ENCODE data around the gene WIZ.
"Not testable (repeated sequence)": the region's sequence is repeated elsewhere in the genome, so short reads cannot be mapped to it uniquely, and the experiment has no call there.

WIZ gene

DNA sequence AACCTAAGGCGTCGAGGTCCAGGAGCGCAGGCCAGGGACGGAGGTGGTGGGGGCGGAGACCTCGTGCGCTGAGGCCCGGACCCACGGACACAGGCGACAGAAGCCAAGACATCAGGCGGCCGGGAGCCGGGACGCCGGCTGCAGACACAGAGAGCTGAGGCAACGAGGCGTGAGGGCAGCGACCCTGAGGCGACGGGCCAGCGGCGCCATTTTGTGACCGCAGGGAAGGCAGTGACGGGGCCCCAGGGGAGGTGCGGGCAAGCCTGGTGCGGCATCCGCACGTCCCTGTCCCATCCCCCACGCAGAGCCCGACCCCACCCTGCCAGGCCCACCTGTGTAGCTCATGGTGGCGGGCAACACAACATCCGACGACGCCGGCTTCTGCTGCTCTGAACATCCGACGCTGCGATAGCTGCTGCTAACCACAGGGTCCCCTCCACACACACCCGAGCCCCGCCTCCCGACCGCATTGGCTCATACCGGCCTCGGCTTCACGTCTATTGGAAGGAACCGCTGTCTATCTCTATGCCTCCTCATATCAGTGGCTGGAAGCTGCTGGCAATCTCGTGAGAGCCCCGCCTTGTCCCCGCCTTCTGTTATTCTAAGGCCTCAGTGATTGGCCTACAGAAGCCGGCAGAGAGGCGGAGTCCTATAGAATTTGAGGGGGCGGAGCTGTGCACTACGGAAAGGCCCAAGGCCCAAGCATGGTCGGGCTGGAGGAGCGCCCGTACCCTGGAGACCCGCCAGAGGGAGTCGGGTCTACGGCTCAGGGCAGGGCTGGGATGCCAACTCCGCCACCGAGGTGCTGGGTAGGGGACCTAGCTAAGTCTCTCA is 31.0 kb downstream of the WIZ start, which contains the start of gene AKAP8L:
Gene AKAP8L (minus strand): TSS at position 410 of the 834 bp plus-strand sequence. CDS start 65 bp downstream, at position 345.
- H3K4me3 Mint-ChIP-seq: peak within 1 kb of the TSS; percentile 94
- peaks cover 17% of the 10 kb centered on the region for H3K36me3 Mint-ChIP-seq (ENCODE audit: insufficient read depth)
- peak within 1 kb of the TSS; percentile 92 for H3K27ac Mint-ChIP-seq (ENCODE audit: low read depth)
- ATAC-seq (replicated peaks; ENCODE audit: extremely low read depth, poor library complexity, severe bottlenecking) (peak; percentile 95), DNase-seq (ENCODE audit: low spot score in 2 of 2) (peak; percentile 96 to 100)
- H3K9me3 Mint-ChIP-seq: no peaks in the 10 kb centered on the region
- H3K4me1 Mint-ChIP-seq: peaks cover 48% of the 10 kb centered on the region
- no peaks in the 10 kb centered on the region for H3K27me3 Mint-ChIP-seq

DNA sequence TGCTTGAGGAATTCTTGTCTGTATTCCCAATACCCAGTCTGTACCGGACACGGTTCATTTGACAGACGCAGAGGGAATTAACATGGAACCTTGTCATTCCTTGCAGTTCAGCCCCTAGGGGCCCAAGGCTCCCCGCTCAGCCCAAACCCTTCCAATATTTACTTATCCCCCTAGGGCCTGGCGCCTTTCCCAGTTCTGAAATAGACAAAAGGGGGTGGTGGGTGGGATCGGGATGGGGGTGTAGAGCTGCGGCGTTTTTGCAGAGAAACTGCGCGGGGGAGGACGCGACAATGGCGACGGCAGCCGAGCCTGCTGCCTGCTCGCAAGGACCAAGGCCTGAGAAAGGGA is 31.6 kb downstream of the WIZ start:
- H3K9me3 Mint-ChIP-seq: no peaks in the 10 kb centered on the region
- ATAC-seq (replicated peaks; ENCODE audit: extremely low read depth, poor library complexity, severe bottlenecking) (no peak), DNase-seq (ENCODE audit: low spot score in 2 of 2) (no peak)
- H3K27ac Mint-ChIP-seq (ENCODE audit: low read depth): peak overlapping the region; percentile 92
- H3K36me3 Mint-ChIP-seq (ENCODE audit: insufficient read depth): peaks cover 19% of the 10 kb centered on the region
- H3K4me1 Mint-ChIP-seq: peaks cover 48% of the 10 kb centered on the region
- H3K4me3 Mint-ChIP-seq: peak overlapping the region; percentile 94
- H3K27me3 Mint-ChIP-seq: no peaks in the 10 kb centered on the region

- H3K36me3 Mint-ChIP-seq (ENCODE audit: insufficient read depth): peaks cover 15% of the 10 kb centered on the region
Observed at GRCh38 chr19:15417699-15418098, 32.1 kb downstream of the WIZ start.

DNA sequence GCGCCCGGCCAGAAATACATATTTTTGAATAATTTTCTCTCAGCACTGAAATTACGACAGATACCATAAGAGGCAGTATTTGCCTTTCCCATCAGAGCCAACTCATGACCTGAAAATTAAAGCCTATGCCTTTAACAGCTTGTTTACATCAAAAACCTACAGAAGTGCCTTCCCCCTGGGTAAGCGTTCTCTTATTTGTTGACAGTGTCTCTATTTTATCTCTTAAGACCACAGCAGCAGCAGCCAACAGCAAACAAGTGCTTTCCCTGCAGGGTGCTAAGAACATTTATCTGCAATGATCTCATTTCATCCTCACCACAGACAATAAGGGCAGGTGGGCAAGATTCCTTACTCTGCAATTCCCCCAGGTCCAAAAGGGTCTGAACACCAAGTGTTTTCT is 36.9 kb downstream of the WIZ start:
- H3K27ac Mint-ChIP-seq (ENCODE audit: low read depth): no peak overlapping the region
- H3K4me3 Mint-ChIP-seq: no peak overlapping the region
- peaks cover 16% of the 10 kb centered on the region for H3K36me3 Mint-ChIP-seq (ENCODE audit: insufficient read depth)
- H3K4me1 Mint-ChIP-seq: peaks cover 35% of the 10 kb centered on the region
- ATAC-seq (replicated peaks; ENCODE audit: extremely low read depth, poor library complexity, severe bottlenecking): no peak
- no peaks in the 10 kb centered on the region for H3K27me3 Mint-ChIP-seq
- no peak for DNase-seq (ENCODE audit: low spot score in 2 of 2)
- no peaks in the 10 kb centered on the region for H3K9me3 Mint-ChIP-seq

More at GRCh38 chr19:15417699-15418098, 32.1 kb downstream of the WIZ start:
- Mint-ChIP-seq H3K27ac (ENCODE audit: low read depth) (peak overlapping the region; percentile 92), H3K27me3 (no peaks in the 10 kb centered on the region), H3K4me1 (peaks cover 53% of the 10 kb centered on the region), H3K4me3 (peak overlapping the region; percentile 94), H3K9me3 (no peaks in the 10 kb centered on the region)
- DNase-seq (ENCODE audit: low spot score in 2 of 2) (no peak), ATAC-seq (replicated peaks; ENCODE audit: extremely low read depth, poor library complexity, severe bottlenecking) (no peak)

DNA sequence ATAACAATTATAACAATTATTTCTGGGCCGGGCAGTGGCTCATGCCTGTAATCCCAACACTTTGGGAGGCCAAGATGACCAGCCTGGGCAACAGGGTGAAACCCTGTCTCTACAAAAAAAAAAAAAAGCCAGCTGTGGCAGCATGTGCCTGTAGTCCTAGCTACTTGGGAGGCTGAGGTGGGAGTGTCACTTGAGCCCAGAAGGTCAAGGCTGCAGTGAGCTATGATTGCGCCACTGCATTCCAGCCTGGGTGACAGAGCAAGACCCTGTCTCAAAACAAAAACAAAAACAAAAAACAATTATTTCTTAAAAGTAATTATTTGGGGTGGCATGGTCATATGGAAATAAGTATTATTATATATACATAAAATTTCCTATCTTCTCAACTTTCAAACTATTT is 38.4 kb downstream of the WIZ start:
- not testable (repeated sequence) for H3K27ac Mint-ChIP-seq (ENCODE audit: low read depth); ATAC-seq (replicated peaks; ENCODE audit: extremely low read depth, poor library complexity, severe bottlenecking); H3K4me3 Mint-ChIP-seq; DNase-seq (ENCODE audit: low spot score in 2 of 2); H3K9me3 Mint-ChIP-seq; H3K27me3 Mint-ChIP-seq
- H3K4me1 Mint-ChIP-seq: peaks cover 27% of the 10 kb centered on the region
- peaks cover 21% of the 10 kb centered on the region for H3K36me3 Mint-ChIP-seq (ENCODE audit: insufficient read depth)

- DNase-seq (ENCODE audit: low spot score in 2 of 2) (no peak), ATAC-seq (replicated peaks; ENCODE audit: extremely low read depth, poor library complexity, severe bottlenecking) (no peak)
- peaks cover 36% of the 10 kb centered on the region for H3K4me1 Mint-ChIP-seq
- no peak overlapping the region for H3K4me3 Mint-ChIP-seq
- H3K36me3 Mint-ChIP-seq (ENCODE audit: insufficient read depth): peaks cover 30% of the 10 kb centered on the region
- H3K27ac Mint-ChIP-seq (ENCODE audit: low read depth): peak overlapping the region; percentile 80
- no peaks in the 10 kb centered on the region for H3K9me3 Mint-ChIP-seq
- H3K27me3 Mint-ChIP-seq: no peaks in the 10 kb centered on the region
Observed at GRCh38 chr19:15404780-15405211, 45.0 kb downstream of the WIZ start.

DNA sequence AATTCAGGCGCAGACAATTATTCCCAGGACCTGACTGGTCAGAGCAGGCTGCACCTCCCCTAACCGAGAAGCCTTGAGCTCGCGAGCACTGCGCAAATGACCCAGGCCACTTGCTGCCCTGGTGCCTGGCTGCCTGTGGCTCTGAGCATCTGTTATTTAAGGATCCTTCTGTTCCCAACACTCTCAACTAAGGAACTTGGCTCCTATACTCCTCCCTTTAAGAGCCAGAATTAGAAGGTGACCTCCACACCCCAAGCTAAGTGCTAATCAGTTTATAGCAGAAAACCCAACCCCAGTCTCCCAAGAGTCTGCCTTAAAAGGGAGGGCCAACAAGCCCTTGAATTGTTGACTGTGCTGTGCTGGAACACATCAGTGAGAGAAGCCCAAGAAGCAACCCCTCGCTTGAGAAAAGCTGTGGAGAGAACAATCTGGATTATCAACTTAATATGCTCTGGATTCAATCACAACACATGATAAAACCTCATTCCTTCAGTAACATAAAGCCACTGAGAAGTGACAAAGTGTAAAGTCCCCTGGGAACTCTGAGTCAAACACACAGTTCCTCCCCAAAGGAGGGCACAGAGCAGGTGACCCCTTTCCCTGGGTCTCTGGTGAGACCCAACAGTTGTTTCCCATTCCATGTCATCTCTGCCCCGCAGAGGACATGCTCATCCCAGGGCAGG is 45.5 kb downstream of the WIZ start:
- Mint-ChIP-seq H3K36me3 (ENCODE audit: insufficient read depth) (peaks cover 34% of the 10 kb centered on the region), H3K27ac (ENCODE audit: low read depth) (peak overlapping the region; percentile 80), H3K9me3 (no peaks in the 10 kb centered on the region), H3K27me3 (no peaks in the 10 kb centered on the region), H3K4me3 (no peak overlapping the region), H3K4me1 (peaks cover 36% of the 10 kb centered on the region)
- ATAC-seq (replicated peaks; ENCODE audit: extremely low read depth, poor library complexity, severe bottlenecking): no peak
- no peak for DNase-seq (ENCODE audit: low spot score in 2 of 2)

DNA sequence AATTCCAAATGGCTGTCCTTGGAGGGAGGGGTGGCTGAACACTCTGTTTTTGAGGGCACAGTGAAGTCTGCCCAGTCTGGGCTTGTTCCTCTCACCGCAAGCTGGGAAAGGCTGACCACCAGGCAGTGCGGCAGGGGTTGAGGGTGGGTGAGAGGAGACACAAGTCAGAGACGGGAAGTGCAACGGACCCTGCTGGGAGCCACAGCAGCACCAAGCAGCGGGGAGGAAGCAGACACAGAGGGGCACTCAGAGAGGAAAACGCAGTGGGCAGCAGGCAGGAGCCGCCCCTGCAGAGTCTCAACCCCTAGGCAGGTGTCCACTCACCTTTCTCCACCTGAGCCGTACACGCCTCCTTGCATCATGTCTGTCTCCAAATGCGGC is 46.6 kb downstream of the WIZ start:
- Mint-ChIP-seq H3K27ac (ENCODE audit: low read depth) (peak overlapping the region; percentile 29), H3K4me3 (no peak overlapping the region)

GRCh38 chr19:15402411-15403150 is 47.2 kb downstream of the WIZ start:
- DNase-seq (ENCODE audit: low spot score in 2 of 2): no peak
- H3K9me3 Mint-ChIP-seq: no peaks in the 10 kb centered on the region
- peaks cover 31% of the 10 kb centered on the region for H3K4me1 Mint-ChIP-seq
- no peaks in the 10 kb centered on the region for H3K27me3 Mint-ChIP-seq
- peaks cover 35% of the 10 kb centered on the region for H3K36me3 Mint-ChIP-seq (ENCODE audit: insufficient read depth)
- ATAC-seq (replicated peaks; ENCODE audit: extremely low read depth, poor library complexity, severe bottlenecking): no peak
- H3K4me3 Mint-ChIP-seq: no peak overlapping the region
- peak overlapping the region; percentile 29 for H3K27ac Mint-ChIP-seq (ENCODE audit: low read depth)

More for the DNA sequence above, 46.6 kb downstream of the WIZ start:
- H3K4me1 Mint-ChIP-seq: peaks cover 36% of the 10 kb centered on the region
- no peaks in the 10 kb centered on the region for H3K27me3 Mint-ChIP-seq
- ATAC-seq (replicated peaks; ENCODE audit: extremely low read depth, poor library complexity, severe bottlenecking) (no peak), DNase-seq (ENCODE audit: low spot score in 2 of 2) (no peak)
- peaks cover 35% of the 10 kb centered on the region for H3K36me3 Mint-ChIP-seq (ENCODE audit: insufficient read depth)
- H3K9me3 Mint-ChIP-seq: no peaks in the 10 kb centered on the region

DNA sequence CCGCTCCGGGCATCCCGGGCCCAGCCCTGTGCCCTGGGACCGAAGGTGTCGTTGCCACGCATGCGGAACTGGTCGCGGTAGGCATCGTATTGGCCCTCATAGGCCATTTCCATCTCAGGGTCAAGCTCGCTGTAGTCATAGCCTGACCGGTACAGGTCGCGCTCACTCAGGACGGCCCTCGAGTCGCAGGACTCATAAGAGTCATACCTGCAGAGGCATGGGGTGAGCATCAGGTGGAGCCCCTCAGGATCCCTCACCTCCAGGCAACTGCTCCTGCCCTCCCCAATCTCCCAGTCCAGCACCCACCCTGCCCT is 48.4 kb downstream of the WIZ start:
- DNase-seq (ENCODE audit: low spot score in 2 of 2): no peak
- no peaks in the 10 kb centered on the region for H3K27me3 Mint-ChIP-seq
- H3K9me3 Mint-ChIP-seq: no peaks in the 10 kb centered on the region
- H3K4me3 Mint-ChIP-seq: no peak overlapping the region
- H3K36me3 Mint-ChIP-seq (ENCODE audit: insufficient read depth): peaks cover 43% of the 10 kb centered on the region
- no peak overlapping the region for H3K27ac Mint-ChIP-seq (ENCODE audit: low read depth)
- no peak for ATAC-seq (replicated peaks; ENCODE audit: extremely low read depth, poor library complexity, severe bottlenecking)
- peaks cover 34% of the 10 kb centered on the region for H3K4me1 Mint-ChIP-seq

GRCh38 chr19:15400521-15401396 is 49.0 kb downstream of the WIZ start:
- Mint-ChIP-seq H3K27me3 (no peaks in the 10 kb centered on the region), H3K36me3 (ENCODE audit: insufficient read depth) (peaks cover 45% of the 10 kb centered on the region), H3K27ac (ENCODE audit: low read depth) (no peak overlapping the region), H3K9me3 (no peaks in the 10 kb centered on the region), H3K4me1 (peaks cover 33% of the 10 kb centered on the region), H3K4me3 (no peak overlapping the region)
- DNase-seq (ENCODE audit: low spot score in 2 of 2) (no peak), ATAC-seq (replicated peaks; ENCODE audit: extremely low read depth, poor library complexity, severe bottlenecking) (no peak)

- DNase-seq (ENCODE audit: low spot score in 2 of 2) (no peak), ATAC-seq (replicated peaks; ENCODE audit: extremely low read depth, poor library complexity, severe bottlenecking) (no peak)
- Mint-ChIP-seq H3K27me3 (no peaks in the 10 kb centered on the region), H3K36me3 (ENCODE audit: insufficient read depth) (peaks cover 41% of the 10 kb centered on the region), H3K27ac (ENCODE audit: low read depth) (no peak overlapping the region), H3K4me3 (no peak overlapping the region), H3K4me1 (peaks cover 24% of the 10 kb centered on the region), H3K9me3 (no peaks in the 10 kb centered on the region)
Observed at GRCh38 chr19:15399635-15400034, 50.1 kb downstream of the WIZ start.

All from central memory CD8-positive, alpha-beta T cell (primary cell).